ENCODE results near the gene ZNFX1.

Gene ZNFX1

GRCh38 chr20:49278818-49279676 lies 1.2 kb upstream of the ZNFX1 start:
- peaks cover 0 to 5% of the 10 kb centered on the region in 2 donors for H3K27me3 Mint-ChIP-seq
- ATAC-seq (replicated peaks) (no peak), DNase-seq (no peak)
- peaks cover 68 to 80% of the 10 kb centered on the region in 2 donors for H3K36me3 Mint-ChIP-seq
- H3K9me3 Mint-ChIP-seq: peaks cover 26 to 32% of the 10 kb centered on the region in 2 donors
- peak overlapping the region; percentile 92 to 95 for H3K4me3 Mint-ChIP-seq
- peaks cover 50 to 66% of the 10 kb centered on the region in 2 donors for H3K4me1 Mint-ChIP-seq
- H3K27ac Mint-ChIP-seq: peak overlapping the region; percentile 99

- peak overlapping the region; percentile 92 to 95 for H3K4me3 Mint-ChIP-seq
- peaks cover 57 to 68% of the 10 kb centered on the region in 2 donors for H3K36me3 Mint-ChIP-seq
- H3K4me1 Mint-ChIP-seq: peaks cover 37 to 56% of the 10 kb centered on the region in 2 donors
- H3K9me3 Mint-ChIP-seq: peaks cover 17 to 18% of the 10 kb centered on the region in 2 donors
- DNase-seq (no peak), ATAC-seq (replicated peaks) (no peak)
- H3K27ac Mint-ChIP-seq: peak overlapping the region; percentile 99
- peaks cover 0 to 5% of the 10 kb centered on the region in 2 donors for H3K27me3 Mint-ChIP-seq
Measured at GRCh38 chr20:49277786-49278035, 146 bp downstream of the ZNFX1 start.

GRCh38 chr20:49276961-49277785 lies 684 bp downstream of the ZNFX1 start:
- peaks cover 35 to 56% of the 10 kb centered on the region in 2 donors for H3K4me1 Mint-ChIP-seq
- H3K36me3 Mint-ChIP-seq: peaks cover 54 to 66% of the 10 kb centered on the region in 2 donors
- ATAC-seq (replicated peaks): peak; percentile 48

GRCh38 chr20:49276161-49276960 lies 1.5 kb downstream of the ZNFX1 start:
- peaks cover 0 to 5% of the 10 kb centered on the region in 2 donors for H3K27me3 Mint-ChIP-seq
- peaks cover 8% of the 10 kb centered on the region in 2 donors for H3K9me3 Mint-ChIP-seq
- H3K27ac Mint-ChIP-seq: peak overlapping the region; percentile 99
- H3K4me3 Mint-ChIP-seq: peak overlapping the region; percentile 92 to 95
- peaks cover 50 to 61% of the 10 kb centered on the region in 2 donors for H3K36me3 Mint-ChIP-seq
- ATAC-seq (replicated peaks) (peak; percentile 64 to 66), DNase-seq (peak; percentile 69)
- peaks cover 30 to 53% of the 10 kb centered on the region in 2 donors for H3K4me1 Mint-ChIP-seq

More at GRCh38 chr20:49276961-49277785, 684 bp downstream of the ZNFX1 start:
- Mint-ChIP-seq H3K9me3 (peaks cover 12 to 13% of the 10 kb centered on the region in 2 donors), H3K4me3 (peak overlapping the region; percentile 92 to 95), H3K27ac (peak overlapping the region; percentile 99), H3K27me3 (peaks cover 0 to 5% of the 10 kb centered on the region in 2 donors)
- peak; percentile 81 for DNase-seq

- peaks cover 0 to 5% of the 10 kb centered on the region in 2 donors for H3K27me3 Mint-ChIP-seq
- DNase-seq (no peak), ATAC-seq (replicated peaks) (no peak)
- peaks cover 50 to 61% of the 10 kb centered on the region in 2 donors for H3K36me3 Mint-ChIP-seq
- H3K4me1 Mint-ChIP-seq: peaks cover 28 to 54% of the 10 kb centered on the region in 2 donors
- peak overlapping the region; percentile 83 for H3K27ac Mint-ChIP-seq
- H3K4me3 Mint-ChIP-seq: peak overlapping the region; percentile 59 to 63
- peaks cover 4% of the 10 kb centered on the region in 2 donors for H3K9me3 Mint-ChIP-seq
Measured at GRCh38 chr20:49275636-49276035, 2.2 kb downstream of the ZNFX1 start.

GRCh38 chr20:49275216-49275615 lies 2.6 kb downstream of the ZNFX1 start:
- H3K36me3 Mint-ChIP-seq: peaks cover 50 to 61% of the 10 kb centered on the region in 2 donors
- peak overlapping the region; percentile 83 for H3K27ac Mint-ChIP-seq

GRCh38 chr20:49273696-49274277 lies 4.1 kb downstream of the ZNFX1 start:
- peaks cover 34 to 67% of the 10 kb centered on the region in 2 donors for H3K4me1 Mint-ChIP-seq
- DNase-seq (no peak), ATAC-seq (replicated peaks) (no peak)
- H3K27ac Mint-ChIP-seq: no peak overlapping the region
- peaks cover 0 to 5% of the 10 kb centered on the region in 2 donors for H3K27me3 Mint-ChIP-seq
- peaks cover 0 to 3% of the 10 kb centered on the region in 2 donors for H3K9me3 Mint-ChIP-seq
- H3K36me3 Mint-ChIP-seq: peaks cover 50 to 61% of the 10 kb centered on the region in 2 donors
- no peak overlapping the region for H3K4me3 Mint-ChIP-seq

More at GRCh38 chr20:49275216-49275615, 2.6 kb downstream of the ZNFX1 start:
- peaks cover 3% of the 10 kb centered on the region in 2 donors for H3K9me3 Mint-ChIP-seq
- peaks cover 31 to 57% of the 10 kb centered on the region in 2 donors for H3K4me1 Mint-ChIP-seq
- peaks cover 0 to 5% of the 10 kb centered on the region in 2 donors for H3K27me3 Mint-ChIP-seq
- no peak for ATAC-seq (replicated peaks)
- H3K4me3 Mint-ChIP-seq: peak overlapping the region; percentile 59 to 63
- no peak for DNase-seq

GRCh38 chr20:49272654-49273053 lies 5.2 kb downstream of the ZNFX1 start:
- Mint-ChIP-seq H3K27ac (peak overlapping the region; percentile 68), H3K9me3 (peaks cover 0 to 3% of the 10 kb centered on the region in 2 donors), H3K36me3 (peaks cover 55 to 63% of the 10 kb centered on the region in 2 donors), H3K27me3 (no peaks in the 10 kb centered on the region), H3K4me1 (peaks cover 34 to 72% of the 10 kb centered on the region in 2 donors), H3K4me3 (peak overlapping the region; percentile 34 to 50)
- DNase-seq: no peak
- no peak for ATAC-seq (replicated peaks)

- Mint-ChIP-seq H3K36me3 (peaks cover 61 to 63% of the 10 kb centered on the region in 2 donors), H3K9me3 (peaks cover 0 to 3% of the 10 kb centered on the region in 2 donors), H3K27me3 (no peaks in the 10 kb centered on the region), H3K27ac (peak overlapping the region; percentile 31), H3K4me1 (peaks cover 41 to 71% of the 10 kb centered on the region in 2 donors), H3K4me3 (peak overlapping the region in 1 of 2 donors; percentile 27)
- ATAC-seq (replicated peaks) (no peak), DNase-seq (no peak)
Measured at GRCh38 chr20:49270736-49271135, 7.1 kb downstream of the ZNFX1 start.

- peaks cover 39 to 68% of the 10 kb centered on the region in 2 donors for H3K4me1 Mint-ChIP-seq
- ATAC-seq (replicated peaks): no peak
- H3K27ac Mint-ChIP-seq: peak overlapping the region; percentile 37
- no peak for DNase-seq
- H3K9me3 Mint-ChIP-seq: peaks cover 0 to 3% of the 10 kb centered on the region in 2 donors
- peak overlapping the region; percentile 54 to 60 for H3K4me3 Mint-ChIP-seq
- peaks cover 59 to 61% of the 10 kb centered on the region in 2 donors for H3K36me3 Mint-ChIP-seq
- H3K27me3 Mint-ChIP-seq: no peaks in the 10 kb centered on the region
Measured at GRCh38 chr20:49270177-49270576, 7.7 kb downstream of the ZNFX1 start.

GRCh38 chr20:49268600-49269365 lies 9.1 kb downstream of the ZNFX1 start:
- ATAC-seq (replicated peaks): peak; percentile 73 to 76
- peak overlapping the region; percentile 54 to 60 for H3K4me3 Mint-ChIP-seq
- no peaks in the 10 kb centered on the region for H3K27me3 Mint-ChIP-seq
- no peak overlapping the region for H3K27ac Mint-ChIP-seq
- H3K36me3 Mint-ChIP-seq: peaks cover 69 to 73% of the 10 kb centered on the region in 2 donors
- DNase-seq: no peak
- H3K9me3 Mint-ChIP-seq: peaks cover 0 to 3% of the 10 kb centered on the region in 2 donors
- peaks cover 39 to 71% of the 10 kb centered on the region in 2 donors for H3K4me1 Mint-ChIP-seq

GRCh38 chr20:49267327-49267726 lies 10.5 kb downstream of the ZNFX1 start:
- Mint-ChIP-seq H3K4me3 (peak overlapping the region; percentile 73 to 82), H3K36me3 (peaks cover 73 to 78% of the 10 kb centered on the region in 2 donors), H3K9me3 (peaks cover 0 to 3% of the 10 kb centered on the region in 2 donors), H3K27me3 (no peaks in the 10 kb centered on the region), H3K4me1 (peaks cover 38 to 63% of the 10 kb centered on the region in 2 donors), H3K27ac (peak overlapping the region; percentile 52)
- peak; percentile 19 to 31 for ATAC-seq (replicated peaks)
- no peak for DNase-seq

All from stimulated activated naive B cell treated with anti-CD40 and anti-IgM and Interleukin-4, amounts not matched to agents 10 μg/mL and 1 μg/mL and 100 μg/mL, for 72 hours (primary cell).